Measurements from ENCODE around the gene FLRT3.
A peak's percentile ranks its signal among the peaks of the same experiment; 100 is the strongest.

FLRT3 gene

GRCh38 chr20:14337400-14338171 is at the start of gene FLRT3:
Gene FLRT3 (minus strand): TSS chr20:14337612. CDS start chr20:14327506, 10,106 bp downstream.
- peak; percentile 83 for DNase-seq

DNA sequence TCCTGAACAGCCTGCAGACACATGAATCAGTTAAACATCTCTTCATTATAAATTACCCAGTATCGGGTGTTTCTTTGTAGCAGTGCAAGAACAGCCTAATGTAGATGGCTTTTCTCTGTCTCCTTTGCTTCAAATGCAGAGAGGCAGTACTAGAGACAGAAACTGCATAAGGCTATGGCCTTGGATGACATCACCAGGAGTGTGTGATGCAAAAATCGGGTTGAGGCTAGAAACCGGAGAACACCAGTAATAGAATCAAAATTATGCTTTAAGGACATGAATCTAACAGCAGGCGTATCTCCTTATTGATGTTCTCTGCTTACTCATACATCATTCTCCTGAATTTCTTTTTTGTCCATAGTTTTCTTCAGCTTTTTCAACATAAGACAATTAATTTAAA is 49.3 kb upstream of the FLRT3 start:
- no peak for DNase-seq

GRCh38 chr20:14385176-14385740 is 47.8 kb upstream of the FLRT3 start:
- no peak for DNase-seq

GRCh38 chr20:14384416-14385175 is 47.2 kb upstream of the FLRT3 start:
- DNase-seq, result no peak

DNA sequence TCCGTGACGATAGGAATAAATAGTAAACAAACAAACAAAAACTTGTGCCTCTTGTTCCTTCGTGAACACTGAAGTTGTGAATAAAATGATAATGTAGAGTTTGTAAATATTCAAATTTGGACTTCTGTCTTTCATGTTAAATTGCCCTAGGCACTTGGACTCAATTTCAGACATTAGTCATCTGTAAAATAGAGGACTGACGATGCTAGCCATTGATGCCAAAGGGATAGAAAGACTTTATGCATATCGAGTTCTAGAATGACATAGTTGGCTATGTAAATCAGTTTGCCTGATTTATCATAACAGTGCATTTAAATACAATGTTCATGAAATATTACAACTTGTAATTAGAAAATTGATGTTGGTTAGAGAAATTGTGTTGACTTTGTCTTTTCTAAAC is 45.9 kb upstream of the FLRT3 start:
- DNase-seq, result no peak

DNA sequence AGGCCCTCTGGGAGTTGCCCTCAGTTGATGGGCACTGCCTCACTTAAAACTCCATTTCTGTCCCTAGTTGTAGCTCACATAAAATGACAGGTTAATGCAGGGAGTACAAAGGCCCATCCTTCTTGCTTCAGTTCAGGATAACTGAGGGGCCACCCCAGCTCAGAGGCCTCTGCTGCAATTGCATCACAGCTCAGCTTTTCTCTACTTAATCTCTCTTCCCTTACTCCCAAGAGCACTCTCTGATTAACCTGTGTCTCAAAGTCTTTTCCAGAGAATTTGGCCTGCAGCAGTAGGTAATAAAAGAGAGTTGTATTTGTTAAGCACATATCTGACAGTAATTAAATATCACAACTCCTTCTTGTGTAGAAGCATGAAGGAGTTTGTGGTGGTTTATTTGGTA is 40.9 kb upstream of the FLRT3 start:
- no peak for DNase-seq

GRCh38 chr20:14375416-14375985 is 38.1 kb upstream of the FLRT3 start:
- DNase-seq, result no peak

- no peak for DNase-seq
Measured at GRCh38 chr20:14374196-14374595, 36.8 kb upstream of the FLRT3 start.

DNA sequence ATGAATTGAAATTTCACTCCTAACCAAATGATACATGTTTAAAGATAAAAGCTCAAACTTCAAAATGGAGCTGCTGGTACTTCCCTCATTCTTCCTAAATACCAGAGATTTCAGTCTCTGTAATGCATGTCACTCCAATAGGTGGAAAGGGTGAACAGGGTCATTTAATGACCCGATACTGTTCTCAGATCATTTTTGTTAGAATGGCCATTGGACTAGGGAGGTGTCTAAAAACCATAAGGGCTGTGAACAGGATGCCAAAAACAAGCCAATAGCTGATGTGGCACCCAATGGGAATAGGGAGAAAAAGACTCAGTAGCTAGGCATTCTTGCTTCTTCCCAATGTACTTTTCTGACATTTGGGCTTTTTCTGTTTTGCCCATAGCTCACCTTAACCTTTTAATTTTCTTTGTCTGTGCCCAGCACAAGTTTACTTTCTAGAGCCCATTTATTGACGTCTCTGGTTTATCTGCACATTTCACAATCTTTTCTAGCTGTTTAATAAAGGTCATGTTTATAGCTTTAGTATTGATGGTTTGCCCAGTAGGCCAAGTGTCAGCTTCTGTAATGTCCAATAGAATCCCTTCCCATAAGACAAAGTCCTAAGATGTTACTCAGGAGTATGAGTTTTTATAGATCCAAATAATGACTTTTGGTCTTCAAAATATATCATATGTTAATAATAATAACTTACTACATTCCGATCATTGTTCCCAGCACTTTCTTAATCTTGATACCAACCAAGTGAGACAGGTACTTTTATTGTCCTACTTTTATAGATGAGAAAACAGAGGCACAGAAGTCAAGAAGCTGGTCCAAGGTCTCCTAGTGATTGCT is 24.3 kb upstream of the FLRT3 start:
- DNase-seq, result no peak

GRCh38 chr20:14360416-14360815 is 23.0 kb upstream of the FLRT3 start:
- DNase-seq, result no peak

DNA sequence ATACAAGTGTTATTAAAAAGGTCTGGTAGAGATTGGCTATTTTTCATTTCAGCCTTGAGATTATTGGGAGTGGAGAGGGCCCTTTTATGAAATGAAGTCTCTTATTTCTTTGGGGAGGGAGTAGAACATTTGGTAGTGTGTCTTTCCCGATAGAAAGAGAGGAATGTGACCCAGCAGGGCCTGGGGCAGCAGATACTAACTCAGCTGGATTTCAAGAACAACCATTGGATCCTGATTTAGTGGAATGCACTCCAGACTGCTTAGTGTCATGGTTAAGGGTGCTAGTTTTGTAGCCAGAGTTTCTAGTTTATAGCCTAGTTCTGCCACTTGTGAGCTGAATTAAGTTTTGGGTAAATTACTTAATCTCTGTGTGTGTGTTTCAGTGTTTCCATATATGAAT is 18.4 kb upstream of the FLRT3 start:
- DNase-seq, result no peak

DNA sequence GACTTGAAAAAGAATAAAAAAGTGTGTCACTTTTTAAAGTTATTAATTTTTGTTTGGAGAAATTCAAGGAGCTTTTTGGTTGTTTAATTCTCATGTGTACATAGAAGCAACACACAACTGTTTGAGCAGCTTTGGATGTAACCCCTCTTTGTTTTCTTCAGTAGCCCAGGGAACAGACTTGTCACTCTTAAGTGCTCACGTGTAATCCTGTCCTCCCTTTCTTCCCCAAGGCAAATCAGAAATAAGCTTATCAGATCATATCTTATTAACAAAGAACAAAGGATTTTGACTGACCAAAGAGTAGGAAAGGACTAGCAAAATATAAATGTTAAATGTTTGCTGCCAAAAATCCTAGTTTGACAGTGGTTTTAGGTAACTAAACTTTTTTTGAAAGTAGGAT is 7.3 kb upstream of the FLRT3 start:
- DNase-seq, result no peak

- no peak for DNase-seq
Measured at GRCh38 chr20:14343491-14344065, 6.2 kb upstream of the FLRT3 start.

- no peak for DNase-seq
Measured at GRCh38 chr20:14342918-14343317, 5.5 kb upstream of the FLRT3 start.

GRCh38 chr20:14341801-14342200 is 4.4 kb upstream of the FLRT3 start:
- DNase-seq, result no peak

- DNase-seq, result no peak
Measured at GRCh38 chr20:14336686-14337085, 726 bp downstream of the FLRT3 start.

DNA sequence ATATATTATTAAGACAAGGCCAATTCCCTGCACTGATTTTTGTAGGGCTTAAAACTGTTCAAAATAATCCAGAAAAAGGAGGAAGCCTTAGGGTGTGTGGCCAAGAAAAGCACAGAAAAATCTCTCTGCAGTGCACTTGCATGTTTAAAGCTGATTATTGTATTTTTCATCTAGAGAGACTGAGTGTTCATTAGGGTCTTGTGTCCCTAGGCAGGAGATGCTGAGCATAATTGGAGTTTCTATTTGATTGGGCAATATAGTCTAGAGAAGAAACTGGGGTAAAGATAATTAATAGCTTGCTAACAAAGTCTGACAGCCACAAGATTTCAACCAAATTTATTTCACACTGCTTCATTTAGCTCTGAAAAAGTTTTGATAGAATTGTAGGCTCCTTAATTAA is 2.4 kb downstream of the FLRT3 start:
- no peak for DNase-seq

GRCh38 chr20:14334306-14334930 is 3.0 kb downstream of the FLRT3 start:
- no peak for DNase-seq

GRCh38 chr20:14333721-14334120 is 3.7 kb downstream of the FLRT3 start:
- DNase-seq, result no peak

DNA sequence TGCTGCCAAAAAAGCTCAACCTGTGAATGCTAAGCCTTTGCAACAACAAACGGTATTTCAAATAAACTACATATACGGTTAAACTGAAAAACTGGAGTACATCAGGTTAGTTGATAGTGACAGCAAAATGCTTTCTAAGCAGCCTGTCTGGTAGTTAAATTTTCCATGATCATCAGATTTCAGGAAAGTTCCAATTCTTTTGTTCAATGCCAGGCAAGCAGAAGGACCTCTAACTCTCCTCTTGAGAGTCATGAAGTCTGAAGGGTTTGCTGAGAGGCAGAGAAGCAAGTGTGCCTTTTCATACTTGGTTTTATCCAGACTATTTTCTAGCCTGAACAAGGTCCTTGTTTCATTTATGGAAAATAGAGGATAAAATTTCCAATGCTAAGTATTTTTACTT is 4.5 kb downstream of the FLRT3 start:
- no peak for DNase-seq

DNA sequence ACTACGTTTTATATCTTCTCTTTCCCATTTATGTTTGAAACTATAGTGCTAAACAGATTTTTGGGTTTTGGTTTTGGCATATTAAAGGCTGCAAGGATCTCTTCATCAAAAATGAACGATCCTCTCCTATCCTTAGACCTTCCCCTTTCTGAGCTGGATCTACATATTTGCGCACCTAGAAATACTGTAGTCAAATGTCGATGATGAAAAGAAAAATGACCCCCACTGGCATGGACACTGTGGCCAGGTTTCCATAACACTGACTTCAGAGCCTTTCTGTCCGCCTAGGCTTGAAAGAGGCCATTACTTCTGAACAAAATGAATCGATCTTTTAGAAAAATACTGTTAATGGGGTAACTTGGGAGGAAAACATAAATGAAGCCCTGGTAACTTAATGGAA is 5.8 kb downstream of the FLRT3 start:
- DNase-seq, result no peak

- no peak for DNase-seq
Measured at GRCh38 chr20:14319704-14320103, 17.7 kb downstream of the FLRT3 start.

Data from NCI-H510A (cell line).